ENCODE data around the gene TIMP3. TPM values are rescaled to one million over a fixed set of nuclear protein-coding genes. Genes with fewer than 3 reads are reported as not detected.

TIMP3 gene
- total RNA-seq, 1 donor from 2014 or later = 45.9 TPM

- DNase-seq (ENCODE audit: extremely low spot score, unreplicated experiment) = no peak
- no peak overlapping the region for H3K27ac Mint-ChIP-seq
- H3K4me1 Mint-ChIP-seq (ENCODE audit: unreplicated experiment) = peaks cover 18% of the 10 kb centered on the region
- TF ChIP-seq CTCF (conservative IDR thresholded peaks at IDR 0.05) = no peak
- no peaks in the 10 kb centered on the region for H3K36me3 Mint-ChIP-seq
- H3K4me3 Mint-ChIP-seq = no peak overlapping the region
- H3K27me3 Mint-ChIP-seq = no peaks in the 10 kb centered on the region
- no peaks in the 10 kb centered on the region for H3K9me3 Mint-ChIP-seq
These were observed 99.6 kb downstream of the TIMP3 start for GRCh38 chr22:32900886-32901635.

- DNase-seq (ENCODE audit: extremely low spot score, unreplicated experiment) = no peak
- no peaks in the 10 kb centered on the region for H3K27me3 Mint-ChIP-seq
- no peaks in the 10 kb centered on the region for H3K36me3 Mint-ChIP-seq
- peak; percentile 29 for TF ChIP-seq CTCF (conservative IDR thresholded peaks at IDR 0.05)
- H3K9me3 Mint-ChIP-seq = no peaks in the 10 kb centered on the region
- H3K27ac Mint-ChIP-seq = no peak overlapping the region
- H3K4me1 Mint-ChIP-seq (ENCODE audit: unreplicated experiment) = peaks cover 20% of the 10 kb centered on the region
- H3K4me3 Mint-ChIP-seq = no peak overlapping the region
These were observed 100.4 kb downstream of the TIMP3 start for GRCh38 chr22:32901925-32902324.

GRCh38 chr22:32903507-32903906 lies 102.0 kb downstream of the TIMP3 start:
- no peaks in the 10 kb centered on the region for H3K9me3 Mint-ChIP-seq
- no peak for TF ChIP-seq CTCF (conservative IDR thresholded peaks at IDR 0.05)
- no peaks in the 10 kb centered on the region for H3K27me3 Mint-ChIP-seq

GRCh38 chr22:32904044-32904443 lies 102.5 kb downstream of the TIMP3 start:
- TF ChIP-seq CTCF (conservative IDR thresholded peaks at IDR 0.05) = no peak
- DNase-seq (ENCODE audit: extremely low spot score, unreplicated experiment) = no peak

More at GRCh38 chr22:32903507-32903906, 102.0 kb downstream of the TIMP3 start:
- H3K4me3 Mint-ChIP-seq = no peak overlapping the region
- no peak overlapping the region for H3K27ac Mint-ChIP-seq
- no peak for DNase-seq (ENCODE audit: extremely low spot score, unreplicated experiment)
- H3K36me3 Mint-ChIP-seq = no peaks in the 10 kb centered on the region
- peaks cover 20% of the 10 kb centered on the region for H3K4me1 Mint-ChIP-seq (ENCODE audit: unreplicated experiment)

GRCh38 chr22:32905400-32905799 lies 103.9 kb downstream of the TIMP3 start:
- Mint-ChIP-seq H3K27me3 (no peaks in the 10 kb centered on the region), H3K4me3 (no peak overlapping the region), H3K9me3 (no peaks in the 10 kb centered on the region), H3K36me3 (no peaks in the 10 kb centered on the region), H3K4me1 (ENCODE audit: unreplicated experiment) (peaks cover 25% of the 10 kb centered on the region), H3K27ac (no peak overlapping the region)
- no peak for TF ChIP-seq CTCF (conservative IDR thresholded peaks at IDR 0.05)
- DNase-seq (ENCODE audit: extremely low spot score, unreplicated experiment) = no peak

More at GRCh38 chr22:32904044-32904443, 102.5 kb downstream of the TIMP3 start:
- no peaks in the 10 kb centered on the region for H3K27me3 Mint-ChIP-seq
- no peaks in the 10 kb centered on the region for H3K9me3 Mint-ChIP-seq
- H3K4me1 Mint-ChIP-seq (ENCODE audit: unreplicated experiment) = peaks cover 20% of the 10 kb centered on the region
- no peak overlapping the region for H3K4me3 Mint-ChIP-seq
- H3K27ac Mint-ChIP-seq = no peak overlapping the region
- no peaks in the 10 kb centered on the region for H3K36me3 Mint-ChIP-seq

Data from type B pancreatic cell (in vitro differentiated cells).